Sigmoid colon (tissue), 7 donors: ENCODE results near the gene CAMTA1. TPM values are rescaled to one million over a fixed set of nuclear protein-coding genes. Genes with fewer than 3 reads are reported as not detected.

Experiments
- DNase-seq: peaks from one replicate; pipeline ENCODE4 v3.0.0-alpha.2; 2019
- H3K27ac ChIP-seq, 4 donors: fragments of 200-600 bp; sonication (generic); one replicate each; pipeline ENCODE4 v1.5.1; 2016 to 2019; ENCODE audit warnings: mild to moderate bottlenecking in 1 of 4
- H3K27me3 ChIP-seq, 3 donors: fragments of 200-600 bp; sonication (generic); one replicate each; pipeline ENCODE4 v1.5.1; 2019; ENCODE audit warnings: mild to moderate bottlenecking in 1 of 3
- H3K36me3 ChIP-seq, 4 donors: fragments of 200-600 bp; sonication (generic); one replicate each; pipeline ENCODE4 v1.5.1; 2016 to 2019
- H3K4me1 ChIP-seq, 4 donors: fragments of 200-600 bp; sonication (generic); one replicate each; pipeline ENCODE4 v1.5.1; 2017 to 2019
- H3K4me3 ChIP-seq, 4 donors: fragments of 200-600 bp; sonication (generic); one replicate each; pipeline ENCODE4 v1.5.1; 2017 to 2019; ENCODE audit warnings: mild to moderate bottlenecking in 2 of 4, moderate library complexity in 1 of 4
- H3K9me3 ChIP-seq, 4 donors: fragments of 200-600 bp in 3 of 4; sonication (generic) in 3 of 4; one replicate each; pipeline versions ENCODE4 v1.5.1 to v1.6.1; 2013 to 2019
- EP300 ChIP-seq, 4 donors: sonication (generic); formaldehyde crosslinking; IDR thresholded peaks; one replicate each; pipeline ENCODE4 v1.6.1; 2017; ENCODE audit warnings: antibody characterized with exemption in 4 of 4
- POLR2A ChIP-seq, 2 donors: fragments of 450-650 bp; IDR thresholded peaks; one replicate each; pipeline ENCODE4 v1.6.1; 2016; ENCODE audit warnings: antibody characterized with exemption in 2 of 2, mild to moderate bottlenecking in 2 of 2, moderate library complexity in 2 of 2
- POLR2AphosphoS5 ChIP-seq, 4 donors: sonication (generic); formaldehyde crosslinking; IDR thresholded peaks; one replicate each; pipeline ENCODE4 v1.6.1; 2017; ENCODE audit warnings: antibody characterized with exemption in 4 of 4
- WGBS, 2 donors: extraction: QIAGEN DNeasy Blood & Tissue Kit; methylation state at CpG; one replicate each; pipeline ENCODE4 v1.1.7; 2013; 5-methylcytosine and 5-hydroxymethylcytosine counted together
- intact Hi-C: fragments of 100-400 bp; cut with DNase I; formaldehyde crosslinking; loops from one replicate; pipeline ENCODE4 v1.15.1; 2023
- polyA plus RNA-seq, 3 donors: library from polyadenylated mRNA; stranded (reverse); fragments of 200-250 nt; gene quantifications; one replicate each; pipeline ENCODE4 v1.2.3, GENCODE V29; 2013
- total RNA-seq, 4 donors: library from RNA; depleted of rRNA; stranded (reverse); fragments of >200 nt; gene quantifications; one replicate each; pipeline ENCODE4 v1.1.0, GENCODE V29; 2016
- TF ChIP-seq, protein P1 (sequence below), 4 experiments: fragments of 450-650 bp in 3 of 4; fragments of 200-600 bp in 1 of 4; IDR thresholded peaks; one replicate each; pipeline ENCODE4 v1.5.1; 2016 to 2019; ENCODE audit warnings: antibody characterized with exemption in 4 of 4, mild to moderate bottlenecking in 3 of 4, moderate library complexity in 2 of 4
- donor health status: healthy with polysubstance abuse.
- donor health status: Bipolar disorder and iron deficiency.
- donor health status: healthy.

CAMTA1 gene
- total and polyA plus RNA-seq, 7 donors, result 97.9 to 196 (median 177) TPM

DNA sequence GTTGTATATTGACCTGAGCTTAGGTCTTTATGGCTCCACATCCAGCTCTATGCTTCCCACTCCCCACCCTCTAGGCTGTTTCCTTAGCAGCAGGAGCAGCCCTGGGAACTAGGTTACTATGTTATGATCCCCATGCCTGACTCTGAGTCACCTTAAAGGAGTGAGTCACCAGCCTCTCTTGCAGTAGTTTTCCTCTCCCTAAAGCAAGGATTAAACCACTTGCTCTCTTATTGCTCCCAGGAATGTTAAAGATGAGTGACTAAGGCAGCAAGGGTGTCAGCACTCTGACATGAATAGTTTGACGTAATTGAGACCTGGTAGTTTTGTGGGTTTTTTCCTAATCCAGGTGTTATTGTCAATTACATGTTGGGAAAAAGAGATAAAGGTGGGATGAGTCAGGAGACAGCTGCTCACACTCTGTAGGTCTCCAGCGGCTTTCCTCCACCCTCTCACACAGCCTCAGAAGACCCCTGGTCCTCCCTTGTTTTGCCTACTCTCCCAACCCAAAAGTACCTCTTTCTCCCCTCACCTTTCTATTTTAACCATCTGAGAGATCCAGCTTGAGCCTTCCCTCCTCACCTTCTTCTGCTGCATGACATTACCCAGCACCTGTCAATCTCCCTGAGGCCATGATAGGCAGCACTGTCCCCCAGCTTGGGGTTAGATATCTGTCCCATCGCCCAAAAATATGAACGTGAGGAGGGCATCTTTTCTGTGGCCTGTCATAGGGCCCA lies 616.7 kb downstream of the CAMTA1 start:
- Histone ChIP-seq H3K9me3 (no peaks in the 10 kb centered on the region), H3K36me3 (no peaks in the 10 kb centered on the region), H3K27ac (peak overlapping the region in 2 of 4 donors; percentile 8 to 30), H3K4me3 (no peak overlapping the region), H3K27me3 (no peaks in the 10 kb centered on the region), H3K4me1 (peaks cover 0 to 13% (median 7%) of the 10 kb centered on the region in 4 donors)
- DNase-seq, result no peak
- 73 to 83% methylated on average over 4 of the region's 4 CpGs for WGBS, 2 donors
- TF ChIP-seq POLR2A (IDR thresholded peaks at IDR 0.05) (no peak), POLR2AphosphoS5 (IDR thresholded peaks at IDR 0.05) (peak in 1 of 4 donors; percentile 61)
- intact Hi-C loops, result no loop called here

DNA sequence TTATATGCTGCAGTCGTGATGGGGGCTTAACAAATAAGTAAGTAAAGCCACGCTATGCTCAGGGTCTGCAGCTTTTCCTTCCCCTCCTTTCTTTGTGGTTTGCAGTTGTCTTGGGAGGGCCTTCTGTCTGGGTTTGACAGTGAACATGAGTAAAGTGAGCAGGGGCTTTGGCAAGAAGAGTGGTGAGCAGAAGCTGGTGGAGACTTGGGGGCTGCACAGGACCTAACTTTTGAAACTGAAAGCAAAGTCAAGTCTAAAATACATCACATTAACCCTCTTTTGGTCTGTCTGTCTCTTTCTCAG lies 617.2 kb downstream of the CAMTA1 start:
- Histone ChIP-seq H3K27me3 (no peaks in the 10 kb centered on the region), H3K36me3 (no peaks in the 10 kb centered on the region), H3K4me1 (peaks cover 0 to 13% (median 7%) of the 10 kb centered on the region in 4 donors), H3K9me3 (no peaks in the 10 kb centered on the region), H3K27ac (no peak overlapping the region), H3K4me3 (no peak overlapping the region)
- WGBS, 2 donors, result 84 to 93% methylated on average over 2 of the region's 2 CpGs
- DNase-seq, result no peak
- TF ChIP-seq POLR2AphosphoS5 (IDR thresholded peaks at IDR 0.05) (no peak), EP300 (IDR thresholded peaks at IDR 0.05) (no peak), POLR2A (IDR thresholded peaks at IDR 0.05) (no peak)
- TF ChIP-seq, protein P1, sequence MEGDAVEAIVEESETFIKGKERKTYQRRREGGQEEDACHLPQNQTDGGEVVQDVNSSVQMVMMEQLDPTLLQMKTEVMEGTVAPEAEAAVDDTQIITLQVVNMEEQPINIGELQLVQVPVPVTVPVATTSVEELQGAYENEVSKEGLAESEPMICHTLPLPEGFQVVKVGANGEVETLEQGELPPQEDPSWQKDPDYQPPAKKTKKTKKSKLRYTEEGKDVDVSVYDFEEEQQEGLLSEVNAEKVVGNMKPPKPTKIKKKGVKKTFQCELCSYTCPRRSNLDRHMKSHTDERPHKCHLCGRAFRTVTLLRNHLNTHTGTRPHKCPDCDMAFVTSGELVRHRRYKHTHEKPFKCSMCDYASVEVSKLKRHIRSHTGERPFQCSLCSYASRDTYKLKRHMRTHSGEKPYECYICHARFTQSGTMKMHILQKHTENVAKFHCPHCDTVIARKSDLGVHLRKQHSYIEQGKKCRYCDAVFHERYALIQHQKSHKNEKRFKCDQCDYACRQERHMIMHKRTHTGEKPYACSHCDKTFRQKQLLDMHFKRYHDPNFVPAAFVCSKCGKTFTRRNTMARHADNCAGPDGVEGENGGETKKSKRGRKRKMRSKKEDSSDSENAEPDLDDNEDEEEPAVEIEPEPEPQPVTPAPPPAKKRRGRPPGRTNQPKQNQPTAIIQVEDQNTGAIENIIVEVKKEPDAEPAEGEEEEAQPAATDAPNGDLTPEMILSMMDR (IDR thresholded peaks at IDR 0.05), result no peak
- intact Hi-C loops, result no loop called here

DNA sequence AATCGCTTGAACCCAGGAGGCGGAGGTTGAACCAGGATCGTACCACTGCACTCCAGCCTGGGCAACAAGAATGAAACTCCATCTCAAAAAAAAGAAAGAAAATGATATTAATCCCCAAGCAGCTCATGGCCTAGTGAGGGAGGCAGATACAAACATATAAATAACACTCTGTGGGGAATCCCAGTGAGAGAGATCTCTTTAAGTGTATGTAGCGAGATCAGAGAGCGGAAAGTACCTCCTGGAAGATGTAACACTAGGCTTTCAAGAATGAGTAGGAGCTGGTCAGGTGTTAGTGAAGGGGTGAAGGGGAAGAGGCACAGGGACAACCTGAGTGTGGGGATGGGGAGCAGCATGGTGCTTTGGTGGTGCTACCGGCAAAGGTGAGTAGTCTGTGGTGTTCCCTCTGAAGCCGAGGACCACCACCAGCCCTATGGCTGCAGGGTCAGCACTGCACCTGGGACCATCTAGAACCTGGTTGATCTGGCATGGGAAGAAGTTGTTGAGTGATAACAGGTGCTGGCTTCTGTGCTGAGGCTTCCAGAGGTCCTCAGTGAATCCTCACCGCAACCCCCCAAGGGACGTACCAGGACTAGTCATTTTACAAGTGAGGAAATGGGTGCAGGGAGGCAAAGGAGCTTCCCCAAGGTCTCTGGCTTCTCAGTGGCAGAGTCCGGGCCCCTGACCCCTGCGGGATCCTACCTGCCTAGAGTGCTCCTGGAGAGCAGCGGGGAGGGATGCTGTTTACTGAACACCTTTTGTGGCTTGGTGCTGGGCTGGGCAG lies 618.2 kb downstream of the CAMTA1 start:
- H3K27me3 ChIP-seq, result no peaks in the 10 kb centered on the region
- H3K9me3 ChIP-seq, result no peaks in the 10 kb centered on the region
- no peak for TF ChIP-seq EP300 (IDR thresholded peaks at IDR 0.05)
- no peak for TF ChIP-seq POLR2A (IDR thresholded peaks at IDR 0.05)
- TF ChIP-seq, protein P1 (IDR thresholded peaks at IDR 0.05), result no peak
- no peak for TF ChIP-seq POLR2AphosphoS5 (IDR thresholded peaks at IDR 0.05)
- peak; percentile 55 for DNase-seq
- no peaks in the 10 kb centered on the region for H3K36me3 ChIP-seq
- H3K4me3 ChIP-seq, result no peak overlapping the region
- intact Hi-C loops, result no loop called here
- WGBS, 2 donors, result 94 to 96% methylated on average over 12 of the region's 12 CpGs
- H3K4me1 ChIP-seq, result peaks cover 0 to 13% (median 7%) of the 10 kb centered on the region in 4 donors
- H3K27ac ChIP-seq, result no peak overlapping the region

DNA sequence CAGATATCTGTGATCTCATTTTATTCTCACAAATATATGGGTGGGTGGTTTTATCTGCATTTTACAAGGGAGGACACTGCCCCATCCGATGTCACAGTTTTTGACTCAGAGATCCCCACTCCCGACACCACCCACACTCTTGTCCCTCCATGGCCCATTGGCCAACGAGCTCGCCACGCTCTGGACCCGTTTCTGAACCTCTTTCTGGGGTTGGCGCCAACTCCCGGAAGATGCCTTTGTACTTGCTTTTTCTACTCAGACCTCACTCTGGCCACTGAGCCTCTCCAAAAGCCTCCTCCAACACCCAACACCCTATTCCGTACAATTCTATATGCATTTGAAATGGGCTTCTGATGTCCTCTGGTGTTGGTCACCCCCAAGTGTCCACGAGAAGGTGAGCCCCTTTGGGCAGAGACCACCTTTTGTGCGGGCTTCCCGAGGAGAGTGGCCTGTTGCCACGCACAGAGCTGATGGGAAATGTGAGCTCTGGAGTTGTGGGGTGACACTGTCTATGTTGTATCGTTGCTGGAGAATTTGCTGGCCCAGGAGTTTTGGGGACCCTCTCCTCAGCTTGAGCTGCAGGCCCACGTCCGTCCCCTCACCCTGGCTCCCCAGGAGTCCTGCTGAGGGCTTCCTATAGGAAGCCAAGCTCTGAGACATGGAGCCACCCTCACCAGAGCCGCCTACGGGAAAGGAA lies 618.9 kb downstream of the CAMTA1 start:
- TF ChIP-seq EP300 (IDR thresholded peaks at IDR 0.05) (no peak), POLR2AphosphoS5 (IDR thresholded peaks at IDR 0.05) (no peak), POLR2A (IDR thresholded peaks at IDR 0.05) (no peak)
- TF ChIP-seq, protein P1 (IDR thresholded peaks at IDR 0.05), result no peak
- Histone ChIP-seq H3K4me3 (no peak overlapping the region), H3K4me1 (peaks cover 0 to 13% (median 7%) of the 10 kb centered on the region in 4 donors), H3K9me3 (no peaks in the 10 kb centered on the region), H3K36me3 (no peaks in the 10 kb centered on the region), H3K27me3 (no peaks in the 10 kb centered on the region), H3K27ac (no peak overlapping the region)
- DNase-seq, result peak; percentile 42
- WGBS, 2 donors, result 89 to 93% methylated on average over 18 of the region's 18 CpGs
- intact Hi-C loops, result no loop called here
